ENCODE measurements around the gene FAM3B.

DNA sequence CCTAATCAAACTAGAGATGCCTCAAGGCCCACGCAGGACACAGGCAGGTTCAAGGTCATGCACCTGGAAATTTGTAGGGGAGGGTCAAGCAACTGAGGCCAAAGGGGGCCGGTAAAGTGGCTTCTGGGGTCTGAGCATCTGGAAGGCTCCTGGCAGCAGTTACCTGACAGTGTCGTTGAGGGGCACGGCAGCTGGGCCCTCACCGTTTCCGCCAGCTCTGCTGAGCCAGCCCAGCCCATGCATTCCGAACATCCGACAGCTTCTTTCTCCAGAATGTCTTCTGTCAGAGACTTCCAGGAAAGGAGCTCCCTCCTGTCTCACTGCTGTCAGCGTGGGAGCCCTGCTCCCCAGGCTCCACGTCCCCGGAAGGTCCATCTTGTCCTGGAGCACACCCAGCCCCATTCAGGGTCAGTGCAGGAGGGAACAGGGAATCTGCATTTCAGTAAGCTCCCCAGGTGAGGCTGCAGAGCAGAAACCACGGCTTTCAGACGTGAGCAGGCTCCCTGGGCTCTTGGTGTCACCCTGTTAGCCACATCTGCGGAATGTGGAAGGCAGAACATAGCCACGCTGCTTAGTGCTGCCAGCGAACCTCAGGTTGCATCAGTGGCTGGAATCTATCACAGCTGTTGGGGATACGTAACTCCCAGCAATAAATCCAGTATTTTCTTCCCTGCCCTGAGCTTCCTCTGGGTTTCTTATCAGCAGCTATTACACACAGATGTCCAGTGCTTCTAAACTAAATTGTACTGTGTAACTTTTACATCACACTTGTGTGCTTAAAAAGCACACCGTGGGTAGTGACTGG lies 36.3 kb upstream of the FAM3B start:
- TF ChIP-seq SNAPC5 (CRISPR knock-in tag; IDR thresholded peaks at IDR 0.05) (no peak), ATF7 (IDR thresholded peaks at IDR 0.05) (no peak), USF2 (CRISPR knock-in tag; IDR thresholded peaks at IDR 0.05) (no peak), CXXC5 (CRISPR knock-in tag; IDR thresholded peaks at IDR 0.05) (no peak), HNRNPL (IDR thresholded peaks at IDR 0.05; ENCODE audit: low read depth, low read length) (no peak), ETV6 (IDR thresholded peaks at IDR 0.05; ENCODE audit: borderline replicate concordance in 1 of 2, low read depth in 2 of 2, low read length in 1 of 2) (no peak), ETV6 (CRISPR knock-in tag; IDR thresholded peaks at IDR 0.05; ENCODE audit: borderline replicate concordance) (no peak), ZSCAN29 (IDR thresholded peaks at IDR 0.05) (no peak), PYGO2 (tag; IDR thresholded peaks at IDR 0.05) (no peak), VEZF1 (CRISPR knock-in tag; IDR thresholded peaks at IDR 0.05) (no peak), CREM (IDR thresholded peaks at IDR 0.05; ENCODE audit: low read depth) (no peak), NRF1 (conservative IDR thresholded peaks at IDR 0.05 in 1 of 2, IDR thresholded peaks at IDR 0.05 in 1 of 2) (no peak), MTA3 (IDR thresholded peaks at IDR 0.05; ENCODE audit: borderline replicate concordance) (no peak), CEBPB (tag; IDR thresholded peaks at IDR 0.05) (no peak)
